IMR-90 (cell line): ENCODE data around the gene TSPAN17. TPM values are rescaled to one million over a fixed set of nuclear protein-coding genes. Genes with fewer than 3 reads are reported as not detected.

Experiments used
- ATAC-seq: fragments of 200-7000 bp; cut with Tn5 transposase; 2 replicates; pipeline ENCODE4 v1.9.1; 2020; ENCODE audit warnings: low read depth, mild to moderate bottlenecking, moderate library complexity
- BruUV-seq: library from RNA; stranded (reverse); fragments of 400-500 nt; replicated peaks from 2 replicates; lab custom pipeline; 2021; lab: Mats Ljungman, UMichigan
- CTCF ChIA-PET: fragments of 300-600 bp; formaldehyde crosslinking; extraction: SDS; loops from one replicate; lab custom pipeline; 2021; ENCODE audit warnings: antibody characterized with exemption; lab: Yijun Ruan, JAX
- POLR2A ChIA-PET: fragments of 300-600 bp; sonication (Branson Sonifier 250); formaldehyde crosslinking; loops from one replicate; lab custom pipeline; 2022; ENCODE audit warnings: antibody characterized with exemption; ENCODE audit not compliant: unreplicated experiment; lab: Charles Lee
- DNase-seq: peaks from one replicate; pipeline ENCODE4 v3.0.0; 2013
- H2AFZ ChIP-seq: replicated peaks from 2 replicates; pipeline ENCODE3; 2013; ENCODE audit warnings: low read length, mild to moderate bottlenecking; ENCODE audit not compliant: poor library complexity
- H2AK5ac ChIP-seq: 2 replicates; pipeline ENCODE4 v1.6.1; 2013; ENCODE audit warnings: low read depth, low read length, inconsistent platforms
- H2AK9ac ChIP-seq: replicated peaks from 2 replicates; pipeline ENCODE3; 2013; ENCODE audit warnings: mild to moderate bottlenecking, low read depth, low read length, moderate library complexity; ENCODE audit not compliant: poor library complexity
- H2BK120ac ChIP-seq: 2 replicates; pipeline ENCODE4 v1.6.1; 2013; ENCODE audit warnings: low read depth, low read length, inconsistent platforms
- H2BK15ac ChIP-seq: 3 replicates; pipeline ENCODE4 v1.6.1; 2013; ENCODE audit warnings: low read depth, low read length, inconsistent platforms
- H2BK20ac ChIP-seq: 2 replicates; pipeline ENCODE4 v1.6.1; 2013; ENCODE audit warnings: low read depth, mild to moderate bottlenecking, inconsistent platforms, low read length, moderate library complexity
- H2BK5ac ChIP-seq: 2 replicates; pipeline ENCODE4 v1.6.1; 2013; ENCODE audit warnings: mild to moderate bottlenecking, low read depth, low read length, inconsistent platforms; ENCODE audit not compliant: poor library complexity, severe bottlenecking
- H3K14ac ChIP-seq: replicated peaks from 2 replicates; pipeline ENCODE4 v1.6.1; 2013; ENCODE audit warnings: low read depth, low read length, inconsistent platforms
- H3K18ac ChIP-seq: 2 replicates; pipeline ENCODE4 v1.6.1; 2013; ENCODE audit warnings: low read depth, low read length, control low read depth
- H3K23ac ChIP-seq: 2 replicates; pipeline ENCODE4 v1.6.1; 2013; ENCODE audit warnings: low read depth, low read length, inconsistent platforms
- H3K27ac ChIP-seq: 2 replicates; pipeline ENCODE4 v1.5.1; 2013; ENCODE audit warnings: mild to moderate bottlenecking, control low read depth, low read length; ENCODE audit not compliant: insufficient read depth
- H3K27me3 ChIP-seq: 2 replicates; pipeline ENCODE4 v1.6.1; 2013; ENCODE audit warnings: low read length; ENCODE audit not compliant: control insufficient read depth, insufficient read depth
- H3K36me3 ChIP-seq: 2 replicates; pipeline ENCODE4 v1.6.1; 2013; ENCODE audit warnings: low read length, mixed read lengths; ENCODE audit not compliant: control insufficient read depth, insufficient read depth
- H3K4ac ChIP-seq: 2 replicates; pipeline ENCODE4 v1.6.1; 2013; ENCODE audit warnings: low read depth, low read length, inconsistent platforms
- H3K4me1 ChIP-seq: 2 replicates; pipeline ENCODE4 v1.6.1; 2013; ENCODE audit warnings: low read length, mixed read lengths; ENCODE audit not compliant: control insufficient read depth, insufficient read depth
- H3K4me2 ChIP-seq: 2 replicates; pipeline ENCODE4 v1.6.1; 2013; ENCODE audit warnings: low read depth, mild to moderate bottlenecking, control low read depth, low read length, moderate library complexity
- H3K4me3 ChIP-seq: 2 replicates; pipeline ENCODE4 v1.5.1; 2013; ENCODE audit warnings: low read depth, mild to moderate bottlenecking, control low read depth, low read length, moderate library complexity; ENCODE audit not compliant: insufficient read depth
- H3K56ac ChIP-seq: 2 replicates; pipeline ENCODE4 v1.6.1; 2013; ENCODE audit warnings: low read length, inconsistent platforms; ENCODE audit not compliant: insufficient read depth; ENCODE audit errors: extremely low read depth
- H3K79me1 ChIP-seq, 2 experiments: 2 replicates each; pipeline ENCODE4 v1.6.1; 2013; ENCODE audit warnings: low read length in 2 of 2, inconsistent platforms in 1 of 2, low read depth in 1 of 2
- H3K9ac ChIP-seq: 2 replicates; pipeline ENCODE4 v1.6.1; 2013; ENCODE audit warnings: low read depth, low read length, control low read depth
- H3K9me1 ChIP-seq: 2 replicates; pipeline ENCODE4 v1.6.1; 2013; ENCODE audit warnings: low read length, inconsistent platforms; ENCODE audit not compliant: insufficient read depth
- H3K9me3 ChIP-seq: 2 replicates; pipeline ENCODE4 v1.6.1; 2013; ENCODE audit warnings: low read length; ENCODE audit not compliant: control insufficient read depth, insufficient read depth
- H4K20me1 ChIP-seq: 2 replicates; pipeline ENCODE4 v1.6.1; 2013; ENCODE audit warnings: low read length, inconsistent platforms; ENCODE audit not compliant: insufficient read depth
- H4K5ac ChIP-seq: 2 replicates; pipeline ENCODE4 v1.6.1; 2013; ENCODE audit warnings: mild to moderate bottlenecking, low read depth, low read length, control low read depth
- H4K8ac ChIP-seq, 2 experiments: 2 replicates each; pipeline ENCODE4 v1.6.1; 2013; ENCODE audit warnings: low read depth in 2 of 2, low read length in 2 of 2, control low read depth in 1 of 2, inconsistent platforms in 1 of 2
- H4K91ac ChIP-seq: 2 replicates; pipeline ENCODE4 v1.6.1; 2013; ENCODE audit warnings: low read depth, low read length, inconsistent platforms; ENCODE audit not compliant: insufficient read depth
- CHD1 ChIP-seq: IDR thresholded peaks from 2 replicates; pipeline ENCODE4 v1.6.1; 2012; ENCODE audit warnings: low read depth, low read length, improper control_type of control experiment
- CTCF ChIP-seq: conservative IDR thresholded peaks from 2 replicates; pipeline ENCODE4 v1.5.1; 2012; ENCODE audit warnings: mild to moderate bottlenecking, low read depth, low read length, improper control_type of control experiment
- MAFK ChIP-seq: IDR thresholded peaks from 2 replicates; pipeline ENCODE4 v1.6.1; 2012; ENCODE audit warnings: low read depth, low read length, improper control_type of control experiment
- MAZ ChIP-seq: IDR thresholded peaks from 2 replicates; pipeline ENCODE4 v1.6.1; 2012; ENCODE audit warnings: low read depth, mild to moderate bottlenecking, low read length, improper control_type of control experiment, moderate library complexity, borderline replicate concordance
- NFE2L2 ChIP-seq: fragments of 150-350 bp; IDR thresholded peaks from 2 replicates; pipeline ENCODE4 v1.6.1; 2016; ENCODE audit warnings: low read depth, mild to moderate bottlenecking, low read length
- RAD21 ChIP-seq: IDR thresholded peaks from 2 replicates; pipeline ENCODE4 v1.6.1; 2012; ENCODE audit warnings: low read length, improper control_type of control experiment
- WGBS, 2 experiments: methylation state at CpG; one replicate each; pipeline versions ENCODE4 v1.1.5 to v1.1.7; 2013; ENCODE audit warnings: missing lambda C conversion rate in 2 of 2; ENCODE audit not compliant: insufficient read length in 1 of 2; ENCODE audit errors: extremely low coverage in 2 of 2; 5-methylcytosine and 5-hydroxymethylcytosine counted together
- dilution Hi-C: fragments of 300-500 bp; cut with HindIII; formaldehyde crosslinking; loops from one replicate; pipeline ENCODE4 v1.14.3; 2018; ENCODE audit warnings: low sequenced_read_pairs; ENCODE audit not compliant: unreplicated experiment
- in situ Hi-C: fragments of 300-500 bp; cut with MboI; formaldehyde crosslinking; loops from 3 replicates; pipeline ENCODE4 v1.14.3; 2019; ENCODE audit warnings: low sequenced_read_pairs, inconsistent platforms, mixed read lengths
- intact Hi-C: fragments of 100-400 bp; cut with micrococcal nuclease; formaldehyde crosslinking; loops from 2 replicates; pipeline ENCODE4 v1.10.0; 2022
- polyA plus RNA-seq, 3 experiments: library from polyadenylated mRNA; depleted of rRNA; stranded (reverse); fragments of >200 nt; gene quantifications; 2 replicates each; pipeline ENCODE4 v1.2.3, GENCODE V29; 2012; ENCODE audit warnings: low replicate concordance in 1 of 3
- total RNA-seq: library from RNA; depleted of rRNA; stranded (reverse); fragments of >200 nt; gene quantifications from 2 replicates; pipeline ENCODE4 v1.2.3, GENCODE V29; 2012

The TSPAN17 gene
- total and polyA plus RNA-seq, 2 of the 4 experiments (the other 2 are of a cell fraction), result 34.2 to 41.6 TPM

- H3K9me3 ChIP-seq, result no peaks in the 10 kb centered on the region
- peak within 1 kb of the TSS; percentile 74 for H3K4me3 ChIP-seq
- peaks cover 21% of the 10 kb centered on the region for H4K20me1 ChIP-seq
- DNase-seq, result peak; percentile 36
- no peak within 1 kb of the TSS for H4K5ac ChIP-seq
- no peak within 1 kb of the TSS; the same call in 1 of the 2 replicates for H3K23ac ChIP-seq
- H3K4ac ChIP-seq, result peak within 1 kb of the TSS; percentile 52
- no TSS peak for BruUV-seq
- no peak within 1 kb of the TSS for H2BK15ac ChIP-seq
- H3K56ac ChIP-seq, result peak within 1 kb of the TSS; percentile 65
- peaks cover 14% of the 10 kb centered on the region for H3K4me1 ChIP-seq
- H2AK9ac ChIP-seq, result peak within 1 kb of the TSS; percentile 85
- ChIA-PET CTCF (interaction anchor here (0.6 kb wide), 1 partner anchor 1082 kb away, joined by 3 read pairs; no protein-coding TSS in a partner anchor), POLR2A (no interaction called here)
- 0% methylated on average over 21 of the region's 101 CpGs; no CpG with 5 or more reads in 1 of the 2 experiments for WGBS, 2 experiments
- H3K4me2 ChIP-seq, result peak within 1 kb of the TSS; percentile 68
- peaks cover 34% of the 10 kb centered on the region for H3K9me1 ChIP-seq
- peak within 1 kb of the TSS; percentile 98 for H2AFZ ChIP-seq
- no peak within 1 kb of the TSS for H2BK5ac ChIP-seq
- H4K91ac ChIP-seq, result peak within 1 kb of the TSS; percentile 61; the same call in 1 of the 2 replicates
- no peaks in the 10 kb centered on the region for H3K27me3 ChIP-seq
- in situ Hi-C loops, result no loop called here
- dilution Hi-C loops, result no loop called here
- no peak within 1 kb of the TSS for H2BK20ac ChIP-seq
- peak; percentile 83 for ATAC-seq
- H3K27ac ChIP-seq, result peak within 1 kb of the TSS; percentile 58
- intact Hi-C loops, result no loop called here
- H3K79me1 ChIP-seq, result peaks cover 4 to 33% of the 10 kb centered on the region in 2 experiments; a peak in 3 of 4 replicates
- peak within 1 kb of the TSS in 1 of 2 experiments; percentile 39; a peak in 1 of 4 replicates for H4K8ac ChIP-seq
- peak; percentile 77 for TF ChIP-seq MAZ
- TF ChIP-seq RAD21, result peak; percentile 18; the same call in 1 of the 2 replicates
- peak; percentile 37 for TF ChIP-seq CTCF
- TF ChIP-seq NFE2L2, result no peak
- TF ChIP-seq MAFK, result no peak
- TF ChIP-seq CHD1, result no peak
- no peak within 1 kb of the TSS for H3K14ac ChIP-seq
- no peak within 1 kb of the TSS for H3K18ac ChIP-seq
- H3K9ac ChIP-seq, result peak within 1 kb of the TSS; percentile 45
- peak within 1 kb of the TSS; percentile 58; the same call in 1 of the 2 replicates for H2AK5ac ChIP-seq
- H3K36me3 ChIP-seq, result no peaks in the 10 kb centered on the region
- no peak within 1 kb of the TSS for H2BK120ac ChIP-seq
Measured at GRCh38 chr5:176609724-176610434, 37.4 kb upstream of the TSPAN17 start, which contains the start of gene GPRIN1. Gene GPRIN1 (minus strand): TSS chr5:176610156. CDS start chr5:176599834, 10,322 bp downstream.
